OCI-LY7 (cell line): ENCODE measurements around the gene SLX4IP. TPM values are rescaled to one million over a fixed set of nuclear protein-coding genes. Genes with fewer than 3 reads are reported as not detected.

ENCODE experiments used
- BruUV-seq: library from RNA; stranded (reverse); fragments of 400-500 nt; replicated peaks from 2 replicates; lab custom pipeline; 2021; lab: Mats Ljungman, UMichigan
- CTCF ChIA-PET: fragments of 300-600 bp; sonication (Branson Sonifier 250); formaldehyde crosslinking; loops from one replicate; lab custom pipeline; 2022; ENCODE audit warnings: antibody characterized with exemption; ENCODE audit not compliant: unreplicated experiment; lab: Charles Lee
- POLR2A ChIA-PET: fragments of 300-600 bp; sonication (Branson Sonifier 250); formaldehyde crosslinking; loops from one replicate; lab custom pipeline; 2022; ENCODE audit warnings: antibody characterized with exemption; lab: Charles Lee
- DNase-seq: peaks from one replicate; pipeline ENCODE4 v3.0.0-alpha.2; 2015; ENCODE audit warnings: low spot score
- H2AFZ ChIP-seq: fragments of 200-600 bp; sonication (generic), shearing (Covaris generic); 2 replicates; pipeline ENCODE4 v1.6.1; 2014; ENCODE audit warnings: mild to moderate bottlenecking, antibody characterized with exemption, low read length, moderate library complexity
- H3K27ac ChIP-seq: fragments of 200-600 bp; sonication (generic); 2 replicates; pipeline ENCODE4 v1.5.1; 2014; ENCODE audit warnings: mixed run types, low read depth, mild to moderate bottlenecking, moderate library complexity, low read length, inconsistent platforms; ENCODE audit not compliant: poor library complexity, severe bottlenecking
- H3K36me3 ChIP-seq: fragments of 200-600 bp; sonication (generic); 2 replicates; pipeline ENCODE4 v1.6.1; 2014; ENCODE audit warnings: mild to moderate bottlenecking, antibody characterized with exemption, low read length, moderate library complexity, mixed read lengths; ENCODE audit not compliant: insufficient read depth
- H3K4me1 ChIP-seq: fragments of 200-600 bp; sonication (generic); 2 replicates; pipeline ENCODE4 v1.5.1; 2014; ENCODE audit warnings: mild to moderate bottlenecking, low read length; ENCODE audit not compliant: insufficient read depth, poor library complexity, severe bottlenecking
- H3K4me2 ChIP-seq: fragments of 200-600 bp; sonication (generic); 2 replicates; pipeline ENCODE4 v1.6.1; 2014; ENCODE audit warnings: mild to moderate bottlenecking, low read length
- H3K4me3 ChIP-seq: fragments of 200-600 bp; sonication (generic); 2 replicates; pipeline ENCODE4 v1.5.1; 2014; ENCODE audit warnings: mild to moderate bottlenecking, low read depth, low read length; ENCODE audit not compliant: poor library complexity, severe bottlenecking
- H3K79me2 ChIP-seq: fragments of 200-600 bp; sonication (generic); 2 replicates; pipeline ENCODE4 v1.6.1; 2016; ENCODE audit warnings: low read depth, mild to moderate bottlenecking, low read length, moderate library complexity, mixed read lengths; ENCODE audit not compliant: insufficient read depth
- H3K9me2 ChIP-seq: fragments of 200-600 bp; sonication (generic); 2 replicates; pipeline ENCODE4 v1.6.1; 2016; ENCODE audit warnings: mild to moderate bottlenecking, low read length, mixed read lengths; ENCODE audit not compliant: insufficient read depth
- H3K9me3 ChIP-seq: fragments of 200-600 bp; sonication (generic); 2 replicates; pipeline ENCODE4 v1.6.1; 2014; ENCODE audit warnings: mild to moderate bottlenecking, mixed run types, low read length, mixed read lengths
- H4K20me1 ChIP-seq: fragments of 200-600 bp; sonication (generic); 2 replicates; pipeline ENCODE4 v1.6.1; 2014; ENCODE audit warnings: mild to moderate bottlenecking, antibody characterized with exemption, low read length, moderate library complexity, mixed read lengths; ENCODE audit not compliant: insufficient read depth
- EZH2phosphoT487 ChIP-seq: fragments of 200-600 bp; sonication (generic); IDR thresholded peaks from 2 replicates; pipeline ENCODE4 v1.6.1; 2018; ENCODE audit warnings: low read depth, borderline replicate concordance, mild to moderate bottlenecking, mixed run types, antibody characterized with exemption, low read length, moderate library complexity, mixed read lengths
- intact Hi-C: fragments of 100-400 bp; cut with micrococcal nuclease; formaldehyde crosslinking; loops from one replicate; pipeline ENCODE4 v1.10.0; 2022; ENCODE audit not compliant: unreplicated experiment
- total RNA-seq, 2 experiments: library from RNA; depleted of rRNA in 1 of 2; stranded (reverse); fragments of >200 nt in 1 of 2; shearing (Covaris generic) in 1 of 2; gene quantifications; 2 replicates each; pipeline ENCODE4 v1.2.3, GENCODE V29; 2014 to 2022
- TF ChIP-seq, protein P1 (sequence below): fragments of 200-600 bp; sonication (generic); conservative IDR thresholded peaks from 2 replicates; pipeline ENCODE4 v1.5.1; 2014; ENCODE audit warnings: mild to moderate bottlenecking, antibody characterized with exemption, low read length, moderate library complexity, mixed read lengths

Gene SLX4IP
- total RNA-seq, 2 experiments from 2014 or later = 4.1 to 9.2 TPM

DNA sequence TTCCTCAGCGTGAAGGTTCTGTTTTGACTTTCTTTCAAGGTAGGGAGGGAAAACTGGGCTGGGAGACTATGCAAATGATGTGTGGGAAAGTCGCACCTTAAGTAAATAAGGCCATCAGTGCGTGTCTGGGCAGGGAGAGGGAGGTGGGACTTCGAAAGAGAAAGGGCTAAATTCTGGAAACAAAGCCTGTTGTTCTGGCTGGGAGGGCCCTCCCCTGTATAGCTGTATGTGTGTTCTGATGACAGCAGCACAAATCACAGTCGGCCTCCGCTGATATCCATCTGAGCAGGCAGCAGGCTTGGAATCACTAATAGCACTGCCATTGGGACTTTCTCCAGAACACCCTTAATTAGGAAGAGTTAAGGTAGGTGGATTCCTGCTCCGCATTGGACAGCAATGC, 219.5 kb downstream of the SLX4IP start:
- Histone ChIP-seq H3K27ac (no peak overlapping the region), H3K36me3 (no peaks in the 10 kb centered on the region), H3K9me3 (no peaks in the 10 kb centered on the region), H3K4me1 (no peaks in the 10 kb centered on the region), H3K4me2 (no peak overlapping the region), H3K9me2 (no peaks in the 10 kb centered on the region), H3K79me2 (no peaks in the 10 kb centered on the region), H2AFZ (no peak overlapping the region), H4K20me1 (no peaks in the 10 kb centered on the region), H3K4me3 (no peak overlapping the region)
- no peak for DNase-seq
- CTCF ChIA-PET = no interaction called here
- BruUV-seq = no TSS peak
- intact Hi-C loops = no loop called here
- no peak for TF ChIP-seq EZH2phosphoT487
- TF ChIP-seq, protein P1, sequence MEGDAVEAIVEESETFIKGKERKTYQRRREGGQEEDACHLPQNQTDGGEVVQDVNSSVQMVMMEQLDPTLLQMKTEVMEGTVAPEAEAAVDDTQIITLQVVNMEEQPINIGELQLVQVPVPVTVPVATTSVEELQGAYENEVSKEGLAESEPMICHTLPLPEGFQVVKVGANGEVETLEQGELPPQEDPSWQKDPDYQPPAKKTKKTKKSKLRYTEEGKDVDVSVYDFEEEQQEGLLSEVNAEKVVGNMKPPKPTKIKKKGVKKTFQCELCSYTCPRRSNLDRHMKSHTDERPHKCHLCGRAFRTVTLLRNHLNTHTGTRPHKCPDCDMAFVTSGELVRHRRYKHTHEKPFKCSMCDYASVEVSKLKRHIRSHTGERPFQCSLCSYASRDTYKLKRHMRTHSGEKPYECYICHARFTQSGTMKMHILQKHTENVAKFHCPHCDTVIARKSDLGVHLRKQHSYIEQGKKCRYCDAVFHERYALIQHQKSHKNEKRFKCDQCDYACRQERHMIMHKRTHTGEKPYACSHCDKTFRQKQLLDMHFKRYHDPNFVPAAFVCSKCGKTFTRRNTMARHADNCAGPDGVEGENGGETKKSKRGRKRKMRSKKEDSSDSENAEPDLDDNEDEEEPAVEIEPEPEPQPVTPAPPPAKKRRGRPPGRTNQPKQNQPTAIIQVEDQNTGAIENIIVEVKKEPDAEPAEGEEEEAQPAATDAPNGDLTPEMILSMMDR = no peak
- POLR2A ChIA-PET = no interaction called here

DNA sequence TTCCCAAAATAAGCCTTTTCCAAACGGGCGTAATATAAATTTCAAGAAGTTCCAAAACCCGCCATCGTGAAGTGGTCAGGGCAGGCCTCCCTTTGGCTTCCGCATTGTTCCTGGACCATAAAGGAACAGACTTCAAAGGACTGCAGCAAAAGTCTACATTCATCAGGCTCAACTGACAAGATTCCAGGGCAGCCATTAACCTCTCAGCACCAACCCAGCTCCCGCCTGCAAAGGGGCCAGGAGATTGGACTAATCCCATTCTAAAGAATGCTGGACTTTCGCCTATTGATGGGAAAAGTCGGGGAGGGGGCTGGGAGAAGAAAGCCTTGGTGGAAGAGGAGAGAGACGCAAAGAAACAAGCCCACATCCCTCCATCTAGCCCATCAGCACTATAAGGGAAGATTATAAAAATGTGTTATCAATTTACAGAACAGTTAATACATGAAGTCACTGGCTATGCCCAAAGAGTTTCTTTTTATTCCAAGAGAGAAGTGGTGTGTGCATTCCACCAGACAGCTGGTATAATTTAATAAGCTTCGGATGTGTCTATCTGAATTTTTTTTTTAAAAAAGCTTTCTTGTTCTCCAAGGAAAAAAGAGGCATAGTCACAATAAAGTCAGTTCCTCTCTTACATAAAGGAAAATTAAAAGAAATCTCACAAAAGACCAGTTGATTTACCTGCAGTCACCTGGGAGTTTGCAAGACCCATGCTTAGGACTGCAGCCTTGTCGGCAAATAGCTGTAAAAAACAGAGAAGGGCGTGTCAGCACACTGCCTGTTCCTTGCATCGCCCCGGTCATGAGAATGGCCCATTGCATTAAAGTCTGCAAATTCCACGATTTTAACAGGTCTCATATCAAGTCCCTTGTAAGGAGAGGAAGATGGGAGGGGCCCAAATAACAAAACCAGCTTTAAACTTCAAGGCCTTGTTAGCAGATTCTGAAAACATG, 220.9 kb downstream of the SLX4IP start:
- no peaks in the 10 kb centered on the region for H3K79me2 ChIP-seq

More for the DNA sequence above, 220.9 kb downstream of the SLX4IP start:
- TF ChIP-seq, protein P1 = no peak
- no peak for TF ChIP-seq EZH2phosphoT487
- H3K9me2 ChIP-seq = no peaks in the 10 kb centered on the region
- no peaks in the 10 kb centered on the region for H3K9me3 ChIP-seq
- no peak for DNase-seq
- H2AFZ ChIP-seq = no peak overlapping the region
- no peaks in the 10 kb centered on the region for H3K36me3 ChIP-seq
- POLR2A ChIA-PET = interaction anchor here (0.6 to 0.9 kb wide), 3 partner anchors 12 to 175 kb away, joined by 3 to 5 read pairs (median 3); no protein-coding TSS in a partner anchor
- H4K20me1 ChIP-seq = no peaks in the 10 kb centered on the region
- BruUV-seq = no TSS peak
- H3K27ac ChIP-seq = no peak overlapping the region
- intact Hi-C loops = no loop called here
- H3K4me2 ChIP-seq = no peak overlapping the region
- no peak overlapping the region for H3K4me3 ChIP-seq
- H3K4me1 ChIP-seq = no peaks in the 10 kb centered on the region
- CTCF ChIA-PET = no interaction called here
